MM.1S (cell line): ENCODE data around the gene PNPLA3.

ENCODE experiments used
- EZH2 ChIP-seq: fragments of 300-600 bp; sonication (generic); optimal IDR thresholded peaks from 2 replicates; pipeline ENCODE3; 2017; ENCODE audit warnings: low read depth, mild to moderate bottlenecking, antibody characterized with exemption, low read length, mixed read lengths
- EZH2phosphoT487 ChIP-seq: fragments of 300-600 bp; sonication (generic); IDR thresholded peaks from 2 replicates; pipeline ENCODE4 v1.6.1; 2018; ENCODE audit warnings: antibody characterized with exemption, low read length
- TF ChIP-seq, protein P1 (sequence below): fragments of 300-600 bp; sonication (generic); IDR thresholded peaks from 2 replicates; pipeline ENCODE4 v1.5.1; 2016; ENCODE audit warnings: antibody characterized with exemption, low read length, mixed read lengths

DNA sequence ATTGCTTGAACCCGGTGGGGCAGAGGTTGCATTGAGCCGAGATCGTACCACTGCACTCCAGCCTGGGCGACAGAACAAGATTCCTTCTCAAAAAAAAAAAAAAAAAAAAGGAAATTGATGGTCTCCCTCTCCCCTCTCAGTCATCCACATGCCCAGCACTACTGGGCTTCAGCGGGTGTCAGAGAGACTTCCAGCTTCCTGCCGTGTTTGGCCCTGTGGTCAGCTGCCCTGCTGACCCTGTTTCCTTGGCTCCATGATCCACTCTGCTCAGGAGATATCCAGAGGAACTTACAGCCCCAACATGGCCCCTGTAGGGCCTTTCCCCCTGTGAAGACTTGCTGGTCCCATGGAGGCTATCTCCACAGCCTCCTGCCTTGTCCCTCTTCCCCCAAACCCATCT, 6.1 kb upstream of the PNPLA3 start:
- TF ChIP-seq EZH2 (no peak), EZH2phosphoT487 (no peak)
- TF ChIP-seq, protein P1, sequence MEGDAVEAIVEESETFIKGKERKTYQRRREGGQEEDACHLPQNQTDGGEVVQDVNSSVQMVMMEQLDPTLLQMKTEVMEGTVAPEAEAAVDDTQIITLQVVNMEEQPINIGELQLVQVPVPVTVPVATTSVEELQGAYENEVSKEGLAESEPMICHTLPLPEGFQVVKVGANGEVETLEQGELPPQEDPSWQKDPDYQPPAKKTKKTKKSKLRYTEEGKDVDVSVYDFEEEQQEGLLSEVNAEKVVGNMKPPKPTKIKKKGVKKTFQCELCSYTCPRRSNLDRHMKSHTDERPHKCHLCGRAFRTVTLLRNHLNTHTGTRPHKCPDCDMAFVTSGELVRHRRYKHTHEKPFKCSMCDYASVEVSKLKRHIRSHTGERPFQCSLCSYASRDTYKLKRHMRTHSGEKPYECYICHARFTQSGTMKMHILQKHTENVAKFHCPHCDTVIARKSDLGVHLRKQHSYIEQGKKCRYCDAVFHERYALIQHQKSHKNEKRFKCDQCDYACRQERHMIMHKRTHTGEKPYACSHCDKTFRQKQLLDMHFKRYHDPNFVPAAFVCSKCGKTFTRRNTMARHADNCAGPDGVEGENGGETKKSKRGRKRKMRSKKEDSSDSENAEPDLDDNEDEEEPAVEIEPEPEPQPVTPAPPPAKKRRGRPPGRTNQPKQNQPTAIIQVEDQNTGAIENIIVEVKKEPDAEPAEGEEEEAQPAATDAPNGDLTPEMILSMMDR: no peak
